GM23338 (cell line): ENCODE measurements around the gene PKD2. TPM values are rescaled to one million over a fixed set of nuclear protein-coding genes. Genes with fewer than 3 reads are reported as not detected.

Experiments used
- ATAC-seq: fragments of 200-7000 bp; cut with Tn5 transposase; 3 replicates; pipeline ENCODE4 v1.9.1; 2020
- DNase-seq: peaks from one replicate; pipeline ENCODE4 v3.0.0-alpha.2; 2015; ENCODE audit warnings: low spot score
- H2AFZ ChIP-seq: fragments of 200-600 bp; sonication (generic); 2 replicates; pipeline ENCODE4 v1.8.0; 2016; ENCODE audit warnings: antibody characterized with exemption, mild to moderate bottlenecking, moderate library complexity
- H3F3A ChIP-seq: fragments of 200-600 bp; sonication (generic); replicated peaks from 2 replicates; pipeline ENCODE4 v1.8.0; 2017; ENCODE audit warnings: antibody characterized with exemption, mixed run types, low read depth
- H3K27ac ChIP-seq: fragments of 200-600 bp; sonication (generic); 2 replicates; pipeline ENCODE4 v1.6.1; 2016; ENCODE audit warnings: low read depth
- H3K27me3 ChIP-seq: fragments of 200-600 bp; sonication (generic); 2 replicates; pipeline ENCODE4 v1.8.0; 2016; ENCODE audit warnings: mild to moderate bottlenecking, mixed run types, moderate library complexity; ENCODE audit not compliant: insufficient read depth
- H3K36me3 ChIP-seq: fragments of 200-600 bp; sonication (generic); 2 replicates; pipeline ENCODE4 v1.8.0; 2016; ENCODE audit warnings: mild to moderate bottlenecking; ENCODE audit not compliant: insufficient read depth
- H3K4me1 ChIP-seq: fragments of 200-600 bp; sonication (generic); 2 replicates; pipeline ENCODE4 v1.8.0; 2016; ENCODE audit warnings: mild to moderate bottlenecking, moderate library complexity; ENCODE audit not compliant: insufficient read depth
- H3K4me2 ChIP-seq: fragments of 200-600 bp; sonication (generic); 2 replicates; pipeline ENCODE4 v1.7.1; 2017; ENCODE audit warnings: mixed run types
- H3K4me3 ChIP-seq: fragments of 200-600 bp; sonication (generic); 2 replicates; pipeline ENCODE4 v1.6.1; 2016; ENCODE audit warnings: mixed run types
- H3K79me2 ChIP-seq: fragments of 200-600 bp; sonication (generic); replicated peaks from 2 replicates; pipeline ENCODE4 v1.8.0; 2017; ENCODE audit warnings: mild to moderate bottlenecking; ENCODE audit not compliant: insufficient read depth
- H3K9me2 ChIP-seq: fragments of 200-600 bp; sonication (generic); 2 replicates; pipeline ENCODE4 v1.8.0; 2017; ENCODE audit not compliant: insufficient read depth
- H4K20me1 ChIP-seq: fragments of 200-600 bp; sonication (generic); replicated peaks from 2 replicates; pipeline ENCODE4 v1.8.0; 2017; ENCODE audit warnings: mild to moderate bottlenecking; ENCODE audit not compliant: insufficient read depth
- H3K27ac Mint-ChIP-seq: 2 replicates; pipeline ENCODE4 v1.8.0; 2020; ENCODE audit warnings: inconsistent platforms, mild to moderate bottlenecking, moderate library complexity, mixed read lengths
- H3K27me3 Mint-ChIP-seq: 3 replicates; pipeline ENCODE4 v1.8.0; 2022; ENCODE audit warnings: low read depth, mild to moderate bottlenecking, moderate library complexity, mixed read lengths, inconsistent platforms; ENCODE audit not compliant: insufficient read depth, poor library complexity
- H3K36me3 Mint-ChIP-seq: 3 replicates; pipeline ENCODE4 v1.8.0; 2021; ENCODE audit warnings: low read depth, mild to moderate bottlenecking, inconsistent platforms, moderate library complexity, mixed read lengths
- H3K4me1 Mint-ChIP-seq: 3 replicates; pipeline ENCODE4 v1.8.0; 2020; ENCODE audit warnings: mild to moderate bottlenecking, inconsistent platforms, mixed read lengths
- H3K4me3 Mint-ChIP-seq: 3 replicates; pipeline ENCODE4 v1.8.0; 2021; ENCODE audit warnings: moderate library complexity, mild to moderate bottlenecking, inconsistent platforms, mixed read lengths
- H3K9me3 Mint-ChIP-seq: 3 replicates; pipeline ENCODE4 v1.8.0; 2020; ENCODE audit warnings: moderate library complexity, mild to moderate bottlenecking, inconsistent platforms, mixed read lengths
- EZH2 ChIP-seq: fragments of 200-600 bp; sonication (generic); IDR thresholded peaks from one replicate; pipeline ENCODE4 v1.8.0; 2017; ENCODE audit warnings: antibody characterized with exemption, mild to moderate bottlenecking, low read depth; ENCODE audit not compliant: unreplicated experiment
- EZH2phosphoT487 ChIP-seq: fragments of 200-600 bp; sonication (generic); IDR thresholded peaks from one replicate; pipeline ENCODE4 v1.8.1; 2018; ENCODE audit warnings: antibody characterized with exemption; ENCODE audit not compliant: unreplicated experiment
- JUNB ChIP-seq: IDR thresholded peaks from one replicate; pipeline ENCODE4 v1.6.1; 2016; ENCODE audit warnings: antibody characterized with exemption; ENCODE audit not compliant: unreplicated experiment
- NANOG ChIP-seq: IDR thresholded peaks from 2 replicates; pipeline ENCODE4 v1.6.1; 2016; ENCODE audit warnings: antibody characterized with exemption, borderline replicate concordance
- POLR2AphosphoS5 ChIP-seq: IDR thresholded peaks from 2 replicates; pipeline ENCODE4 v1.6.1; 2016; ENCODE audit warnings: antibody characterized with exemption, low read depth
- STAT1 ChIP-seq: IDR thresholded peaks from one replicate; pipeline ENCODE4 v1.6.1; 2016; ENCODE audit warnings: antibody characterized with exemption; ENCODE audit not compliant: unreplicated experiment
- ZNF114 ChIP-seq: fragments of 250-450 bp; sonication (Bioruptor Pico); IDR thresholded peaks from 2 replicates; pipeline ENCODE4 v1.5.0; 2020; ENCODE audit warnings: mild to moderate bottlenecking, moderate library complexity
- ZNF331 ChIP-seq: fragments of 250-450 bp; sonication (Bioruptor Pico); IDR thresholded peaks from 2 replicates; pipeline ENCODE4 v1.5.0; 2020; ENCODE audit warnings: low read depth, mild to moderate bottlenecking, moderate library complexity
- polyA plus RNA-seq: library from polyadenylated mRNA; unstranded; fragments of >200 nt; fragmentation: Nextera tagmentation; extraction: Ambion mirVana; gene quantifications from 2 replicates; pipeline ENCODE4 v1.2.1, GENCODE V29; 2016
- total RNA-seq: library from RNA; depleted of rRNA; stranded (reverse); fragments of >200 nt; shearing (Covaris generic); gene quantifications from 2 replicates; pipeline ENCODE4 v1.2.3, GENCODE V29; 2014
- TF ChIP-seq, protein P1 (sequence below): IDR thresholded peaks from one replicate; pipeline ENCODE4 v1.6.1; 2018; ENCODE audit warnings: antibody characterized with exemption; ENCODE audit not compliant: unreplicated experiment
- TF ChIP-seq, protein P2 (sequence below), 2 experiments: fragments of 200-600 bp in 1 of 2; sonication (generic) in 1 of 2; conservative IDR thresholded peaks; 2 replicates each; pipeline versions ENCODE4 v1.5.1 to v1.6.1; 2016 to 2017; ENCODE audit warnings: antibody characterized with exemption in 2 of 2, low read depth in 2 of 2, mild to moderate bottlenecking in 2 of 2, moderate library complexity in 1 of 2
- TF ChIP-seq, protein P3 (sequence below): IDR thresholded peaks from 2 replicates; pipeline ENCODE4 v1.6.1; 2016; ENCODE audit warnings: antibody characterized with exemption

Gene PKD2
- total and polyA plus RNA-seq, 2 experiments from 2014 or later, result 17.9 to 45.3 TPM

DNA sequence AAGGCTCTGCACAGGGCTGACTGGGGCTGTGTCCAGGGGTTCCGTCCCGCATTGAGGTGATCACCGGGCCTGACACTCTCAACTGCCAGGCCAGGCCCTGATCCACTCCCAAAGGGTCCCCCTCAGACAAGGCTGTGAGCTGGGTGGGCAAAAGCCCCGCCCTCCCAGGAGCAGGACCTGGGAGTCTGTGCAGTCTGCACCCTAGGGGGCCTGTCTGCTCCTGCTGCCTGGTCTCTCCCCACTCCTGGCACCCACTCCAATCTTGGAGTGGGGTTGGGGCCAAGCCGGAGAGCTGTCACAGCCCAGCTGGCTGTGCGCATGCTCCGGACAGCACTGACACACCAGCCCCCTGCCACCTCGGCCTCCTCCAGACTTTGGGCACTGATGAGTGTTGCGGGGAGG lies 41.3 kb upstream of the PKD2 start (continued):
- TF ChIP-seq STAT1 (no peak), POLR2AphosphoS5 (no peak), EZH2 (no peak)
- TF ChIP-seq, protein P1, sequence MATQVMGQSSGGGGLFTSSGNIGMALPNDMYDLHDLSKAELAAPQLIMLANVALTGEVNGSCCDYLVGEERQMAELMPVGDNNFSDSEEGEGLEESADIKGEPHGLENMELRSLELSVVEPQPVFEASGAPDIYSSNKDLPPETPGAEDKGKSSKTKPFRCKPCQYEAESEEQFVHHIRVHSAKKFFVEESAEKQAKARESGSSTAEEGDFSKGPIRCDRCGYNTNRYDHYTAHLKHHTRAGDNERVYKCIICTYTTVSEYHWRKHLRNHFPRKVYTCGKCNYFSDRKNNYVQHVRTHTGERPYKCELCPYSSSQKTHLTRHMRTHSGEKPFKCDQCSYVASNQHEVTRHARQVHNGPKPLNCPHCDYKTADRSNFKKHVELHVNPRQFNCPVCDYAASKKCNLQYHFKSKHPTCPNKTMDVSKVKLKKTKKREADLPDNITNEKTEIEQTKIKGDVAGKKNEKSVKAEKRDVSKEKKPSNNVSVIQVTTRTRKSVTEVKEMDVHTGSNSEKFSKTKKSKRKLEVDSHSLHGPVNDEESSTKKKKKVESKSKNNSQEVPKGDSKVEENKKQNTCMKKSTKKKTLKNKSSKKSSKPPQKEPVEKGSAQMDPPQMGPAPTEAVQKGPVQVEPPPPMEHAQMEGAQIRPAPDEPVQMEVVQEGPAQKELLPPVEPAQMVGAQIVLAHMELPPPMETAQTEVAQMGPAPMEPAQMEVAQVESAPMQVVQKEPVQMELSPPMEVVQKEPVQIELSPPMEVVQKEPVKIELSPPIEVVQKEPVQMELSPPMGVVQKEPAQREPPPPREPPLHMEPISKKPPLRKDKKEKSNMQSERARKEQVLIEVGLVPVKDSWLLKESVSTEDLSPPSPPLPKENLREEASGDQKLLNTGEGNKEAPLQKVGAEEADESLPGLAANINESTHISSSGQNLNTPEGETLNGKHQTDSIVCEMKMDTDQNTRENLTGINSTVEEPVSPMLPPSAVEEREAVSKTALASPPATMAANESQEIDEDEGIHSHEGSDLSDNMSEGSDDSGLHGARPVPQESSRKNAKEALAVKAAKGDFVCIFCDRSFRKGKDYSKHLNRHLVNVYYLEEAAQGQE, result no peak
- TF ChIP-seq, protein P2, sequence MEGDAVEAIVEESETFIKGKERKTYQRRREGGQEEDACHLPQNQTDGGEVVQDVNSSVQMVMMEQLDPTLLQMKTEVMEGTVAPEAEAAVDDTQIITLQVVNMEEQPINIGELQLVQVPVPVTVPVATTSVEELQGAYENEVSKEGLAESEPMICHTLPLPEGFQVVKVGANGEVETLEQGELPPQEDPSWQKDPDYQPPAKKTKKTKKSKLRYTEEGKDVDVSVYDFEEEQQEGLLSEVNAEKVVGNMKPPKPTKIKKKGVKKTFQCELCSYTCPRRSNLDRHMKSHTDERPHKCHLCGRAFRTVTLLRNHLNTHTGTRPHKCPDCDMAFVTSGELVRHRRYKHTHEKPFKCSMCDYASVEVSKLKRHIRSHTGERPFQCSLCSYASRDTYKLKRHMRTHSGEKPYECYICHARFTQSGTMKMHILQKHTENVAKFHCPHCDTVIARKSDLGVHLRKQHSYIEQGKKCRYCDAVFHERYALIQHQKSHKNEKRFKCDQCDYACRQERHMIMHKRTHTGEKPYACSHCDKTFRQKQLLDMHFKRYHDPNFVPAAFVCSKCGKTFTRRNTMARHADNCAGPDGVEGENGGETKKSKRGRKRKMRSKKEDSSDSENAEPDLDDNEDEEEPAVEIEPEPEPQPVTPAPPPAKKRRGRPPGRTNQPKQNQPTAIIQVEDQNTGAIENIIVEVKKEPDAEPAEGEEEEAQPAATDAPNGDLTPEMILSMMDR (conservative IDR thresholded peaks at IDR 0.05; ENCODE audit: low read depth in 2 of 2), result no peak

DNA sequence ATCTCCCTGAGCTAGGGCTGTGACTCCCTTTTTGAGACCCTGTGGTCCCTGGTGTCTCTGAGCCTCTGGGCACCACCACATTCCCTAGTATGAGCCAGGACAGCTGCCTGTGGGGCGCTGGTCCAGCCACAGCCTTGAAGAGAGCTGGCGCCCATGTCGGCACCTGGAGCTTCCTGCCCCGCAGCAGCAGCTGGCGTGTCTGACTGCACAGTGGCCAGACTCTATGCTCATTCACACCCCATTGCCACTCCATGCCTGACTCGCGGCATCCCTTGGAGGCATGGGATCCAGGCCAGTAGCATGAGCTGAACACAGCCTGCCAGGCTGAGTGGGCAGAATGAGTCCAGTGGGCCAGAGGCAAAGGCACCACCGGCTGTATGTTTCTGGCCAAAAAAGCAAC lies 40.2 kb upstream of the PKD2 start:
- DNase-seq, result no peak
- Mint-ChIP-seq H3K9me3 (peaks cover 2% of the 10 kb centered on the region; the same call in 1 of the 3 replicates), H3K27me3 (no peaks in the 10 kb centered on the region), H3K36me3 (no peaks in the 10 kb centered on the region), H3K27ac (no peak overlapping the region), H3K4me3 (no peak overlapping the region), H3K4me1 (peaks cover 7% of the 10 kb centered on the region)
- Histone ChIP-seq H3K79me2 (no peaks in the 10 kb centered on the region), H3K27me3 (no peaks in the 10 kb centered on the region), H3K4me1 (no peaks in the 10 kb centered on the region), H3K4me3 (no peak overlapping the region), H3K36me3 (no peaks in the 10 kb centered on the region), H3K27ac (no peak overlapping the region), H4K20me1 (no peaks in the 10 kb centered on the region), H2AFZ (no peak overlapping the region), H3K4me2 (no peak overlapping the region), H3K9me2 (no peaks in the 10 kb centered on the region), H3F3A (no peaks in the 10 kb centered on the region)
- no peak for ATAC-seq
- no peak for TF ChIP-seq ZNF114
- TF ChIP-seq, protein P1, result no peak
- TF ChIP-seq, protein P3, sequence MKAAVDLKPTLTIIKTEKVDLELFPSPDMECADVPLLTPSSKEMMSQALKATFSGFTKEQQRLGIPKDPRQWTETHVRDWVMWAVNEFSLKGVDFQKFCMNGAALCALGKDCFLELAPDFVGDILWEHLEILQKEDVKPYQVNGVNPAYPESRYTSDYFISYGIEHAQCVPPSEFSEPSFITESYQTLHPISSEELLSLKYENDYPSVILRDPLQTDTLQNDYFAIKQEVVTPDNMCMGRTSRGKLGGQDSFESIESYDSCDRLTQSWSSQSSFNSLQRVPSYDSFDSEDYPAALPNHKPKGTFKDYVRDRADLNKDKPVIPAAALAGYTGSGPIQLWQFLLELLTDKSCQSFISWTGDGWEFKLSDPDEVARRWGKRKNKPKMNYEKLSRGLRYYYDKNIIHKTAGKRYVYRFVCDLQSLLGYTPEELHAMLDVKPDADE, result no peak
- no peak for TF ChIP-seq JUNB
- TF ChIP-seq POLR2AphosphoS5, result no peak
- no peak for TF ChIP-seq NANOG
- no peak for TF ChIP-seq EZH2phosphoT487
- no peak for TF ChIP-seq ZNF331 (CRISPR knock-in tag)
- TF ChIP-seq EZH2, result no peak
- no peak for TF ChIP-seq STAT1
- TF ChIP-seq, protein P2 (conservative IDR thresholded peaks at IDR 0.05; ENCODE audit: low read depth in 2 of 2), result no peak
